ENCODE results near the gene TPCN2.
"Not testable (repeated sequence)": the region's sequence is repeated elsewhere in the genome, so short reads cannot be mapped to it uniquely, and the experiment has no call there.

TPCN2 gene

GRCh38 chr11:69048694-69049489 is at the start of gene TPCN2:
TPCN2 (plus strand) TSS chr11:69048932; CDS start chr11:69048998, 66 bp downstream.
- DNase-seq (ENCODE audit: low read depth in 2 of 2): peak; percentile 79 to 82

GRCh38 chr11:68999093-68999747 is 49.5 kb upstream of the TPCN2 start:
- no peak for DNase-seq (ENCODE audit: low read depth in 2 of 2)

- not testable (repeated sequence) for DNase-seq (ENCODE audit: low read depth in 2 of 2)
Observed at GRCh38 chr11:68999748-69000355, 48.9 kb upstream of the TPCN2 start.

GRCh38 chr11:69000391-69000790 is 48.3 kb upstream of the TPCN2 start:
- DNase-seq (ENCODE audit: low read depth in 2 of 2): no peak

GRCh38 chr11:69000831-69001242 is 47.9 kb upstream of the TPCN2 start:
- no peak for DNase-seq (ENCODE audit: low read depth in 2 of 2)

- DNase-seq (ENCODE audit: low read depth in 2 of 2): no peak
Observed at GRCh38 chr11:69001243-69002081, 47.3 kb upstream of the TPCN2 start.

GRCh38 chr11:69002110-69002569 is 46.6 kb upstream of the TPCN2 start:
- no peak for DNase-seq (ENCODE audit: low read depth in 2 of 2)

- DNase-seq (ENCODE audit: low read depth in 2 of 2): no peak
Observed at GRCh38 chr11:69002570-69003231, 46.0 kb upstream of the TPCN2 start.

- no peak for DNase-seq (ENCODE audit: low read depth in 2 of 2)
Observed at GRCh38 chr11:69003301-69003865, 45.3 kb upstream of the TPCN2 start.

GRCh38 chr11:69003866-69004367 is 44.8 kb upstream of the TPCN2 start:
- no peak for DNase-seq (ENCODE audit: low read depth in 2 of 2)

GRCh38 chr11:69004411-69005182 is 44.1 kb upstream of the TPCN2 start:
- no peak for DNase-seq (ENCODE audit: low read depth in 2 of 2)

GRCh38 chr11:69005183-69005630 is 43.5 kb upstream of the TPCN2 start:
- no peak for DNase-seq (ENCODE audit: low read depth in 2 of 2)

GRCh38 chr11:69005631-69006368 is 42.9 kb upstream of the TPCN2 start:
- no peak for DNase-seq (ENCODE audit: low read depth in 2 of 2)

GRCh38 chr11:69006816-69007215 is 41.9 kb upstream of the TPCN2 start:
- no peak for DNase-seq (ENCODE audit: low read depth in 2 of 2)

- DNase-seq (ENCODE audit: low read depth in 2 of 2): no peak
Observed at GRCh38 chr11:69007975-69008381, 40.8 kb upstream of the TPCN2 start.

GRCh38 chr11:69008737-69009440 is 39.8 kb upstream of the TPCN2 start:
- no peak for DNase-seq (ENCODE audit: low read depth in 2 of 2)

- no peak for DNase-seq (ENCODE audit: low read depth in 2 of 2)
Observed at GRCh38 chr11:69009441-69010211, 39.1 kb upstream of the TPCN2 start.

Measured in stimulated activated CD4-positive, alpha-beta T cell treated with anti-CD3 and anti-CD28 coated beads, Interleukin-15, amount 100 ng/mL, for 48 hours (primary cell).